SK-N-SH treated with all-trans-retinoic acid at 6 μM for 48 hours (cell line): ENCODE measurements around the gene USP6NL.

Experiments used
- ATAC-seq: fragments of 200-7000 bp; cut with Tn5 transposase; 3 replicates; pipeline ENCODE4 v1.9.1; 2020; ENCODE audit warnings: mild to moderate bottlenecking, moderate library complexity
- BACH2 ChIP-seq: fragments of 250-450 bp; sonication (Bioruptor Pico); IDR thresholded peaks from 2 replicates; pipeline ENCODE4 v1.9.0; 2021; ENCODE audit warnings: mild to moderate bottlenecking, borderline replicate concordance
- CREB5 ChIP-seq: fragments of 250-450 bp; sonication (Bioruptor Pico); IDR thresholded peaks from 2 replicates; pipeline ENCODE4 v1.5.1; 2020; ENCODE audit warnings: low read depth, mild to moderate bottlenecking, moderate library complexity
- CSDC2 ChIP-seq: fragments of 250-450 bp; sonication (Bioruptor Pico); IDR thresholded peaks from 2 replicates; pipeline ENCODE4 v1.5.0; 2020; ENCODE audit warnings: mild to moderate bottlenecking, moderate library complexity
- CSRNP3 ChIP-seq: fragments of 250-450 bp; sonication (Bioruptor Pico); IDR thresholded peaks from 2 replicates; pipeline ENCODE4 v1.5.1; 2021; ENCODE audit warnings: mild to moderate bottlenecking, moderate library complexity
- ESRRG ChIP-seq: fragments of 250-450 bp; sonication (Bioruptor Pico); IDR thresholded peaks from 2 replicates; pipeline ENCODE4 v1.6.1; 2021; ENCODE audit warnings: mild to moderate bottlenecking
- GLIS3 ChIP-seq: fragments of 250-450 bp; sonication (Bioruptor Pico); IDR thresholded peaks from 2 replicates; pipeline ENCODE4 v1.5.0; 2020; ENCODE audit warnings: mild to moderate bottlenecking, moderate library complexity
- ISL1 ChIP-seq: fragments of 250-450 bp; sonication (Bioruptor Pico); IDR thresholded peaks from 2 replicates; pipeline ENCODE4 v2.1.2; 2022; ENCODE audit warnings: mild to moderate bottlenecking, moderate library complexity
- OSR1 ChIP-seq: fragments of 250-450 bp; sonication (Bioruptor Pico); IDR thresholded peaks from 2 replicates; pipeline ENCODE4 v1.8.0; 2022; ENCODE audit warnings: moderate library complexity, mild to moderate bottlenecking, inconsistent platforms
- PATZ1 ChIP-seq: fragments of 250-450 bp; sonication (Bioruptor Pico); IDR thresholded peaks from 2 replicates; pipeline ENCODE4 v1.8.0; 2020; ENCODE audit warnings: mild to moderate bottlenecking, moderate library complexity, borderline replicate concordance
- POU6F1 ChIP-seq: fragments of 250-450 bp; sonication (Bioruptor Pico); IDR thresholded peaks from 2 replicates; pipeline ENCODE4 v1.8.0; 2021; ENCODE audit warnings: low read depth, mild to moderate bottlenecking, moderate library complexity, borderline replicate concordance
- PPARA ChIP-seq: fragments of 250-450 bp; sonication (Bioruptor Pico); IDR thresholded peaks from 2 replicates; pipeline ENCODE4 v1.5.0; 2020; ENCODE audit warnings: mild to moderate bottlenecking, borderline replicate concordance
- RARB ChIP-seq: fragments of 250-450 bp; sonication (Bioruptor Pico); IDR thresholded peaks from 2 replicates; pipeline ENCODE4 v1.8.0; 2021; ENCODE audit warnings: mild to moderate bottlenecking, moderate library complexity
- TCF4 ChIP-seq: fragments of 250-450 bp; sonication (Bioruptor Pico); IDR thresholded peaks from 2 replicates; pipeline ENCODE4 v1.8.0; 2021; ENCODE audit warnings: mild to moderate bottlenecking, moderate library complexity, borderline replicate concordance
- TOX ChIP-seq: fragments of 250-450 bp; sonication (Bioruptor Pico); IDR thresholded peaks from 2 replicates; pipeline ENCODE4 v1.8.0; 2021; ENCODE audit warnings: mild to moderate bottlenecking, moderate library complexity, borderline replicate concordance
- TSHZ2 ChIP-seq: fragments of 250-450 bp; sonication (Bioruptor Pico); IDR thresholded peaks from 2 replicates; pipeline ENCODE4 v1.5.0; 2020; ENCODE audit warnings: mild to moderate bottlenecking, moderate library complexity
- ZC3H10 ChIP-seq: fragments of 250-450 bp; sonication (Bioruptor Pico); IDR thresholded peaks from 2 replicates; pipeline ENCODE4 v1.5.1; 2021; ENCODE audit warnings: mild to moderate bottlenecking, moderate library complexity
- ZFP3 ChIP-seq: fragments of 250-450 bp; sonication (Bioruptor Pico); IDR thresholded peaks from 2 replicates; pipeline ENCODE4 v1.5.0; 2020; ENCODE audit warnings: mild to moderate bottlenecking, moderate library complexity
- ZFP30 ChIP-seq: fragments of 450-650 bp; formaldehyde crosslinking; IDR thresholded peaks from 2 replicates; pipeline ENCODE4 v1.5.0; 2022; ENCODE audit warnings: mild to moderate bottlenecking, moderate library complexity
- ZNF565 ChIP-seq: fragments of 450-650 bp; formaldehyde crosslinking; conservative IDR thresholded peaks from 2 replicates; pipeline ENCODE4 v1.5.0; 2020; ENCODE audit warnings: low read depth, mild to moderate bottlenecking, moderate library complexity
- ZNF70 ChIP-seq: fragments of 450-650 bp; formaldehyde crosslinking; IDR thresholded peaks from 2 replicates; pipeline ENCODE4 v1.5.0; 2020; ENCODE audit warnings: mild to moderate bottlenecking, moderate library complexity
- ZNF8 ChIP-seq: fragments of 450-650 bp; formaldehyde crosslinking; IDR thresholded peaks from 2 replicates; pipeline ENCODE4 v1.5.0; 2020; ENCODE audit warnings: mild to moderate bottlenecking, moderate library complexity

Gene USP6NL

GRCh38 chr10:11442001-11442773 is 169.3 kb downstream of the USP6NL start:
- ATAC-seq: no peak
- TF ChIP-seq POU6F1 (no peak), BACH2 (no peak), GLIS3 (CRISPR knock-in tag) (no peak), ZC3H10 (no peak), OSR1 (CRISPR knock-in tag) (no peak), ZNF565 (CRISPR knock-in tag) (no peak), ZNF8 (CRISPR knock-in tag) (no peak), RARB (CRISPR knock-in tag) (no peak), TOX (no peak), TSHZ2 (CRISPR knock-in tag) (no peak), ZFP30 (CRISPR knock-in tag) (no peak), ZNF70 (CRISPR knock-in tag) (no peak), CREB5 (CRISPR knock-in tag) (no peak)
- TF ChIP-seq, all 23 proteins: peak for 0

- no peak for ATAC-seq
- TF ChIP-seq CREB5 (CRISPR knock-in tag): no peak
- no peak for TF ChIP-seq TOX
- TF ChIP-seq TCF4 (CRISPR knock-in tag): no peak
Measured at GRCh38 chr10:11441151-11441535, 170.3 kb downstream of the USP6NL start.

GRCh38 chr10:11440250-11441150 is 170.9 kb downstream of the USP6NL start:
- TF ChIP-seq GLIS3 (CRISPR knock-in tag) (no peak), CSDC2 (CRISPR knock-in tag) (no peak), CREB5 (CRISPR knock-in tag) (no peak), POU6F1 (no peak), ESRRG (CRISPR knock-in tag) (no peak), ZFP3 (no peak), PATZ1 (CRISPR knock-in tag) (no peak), ZC3H10 (no peak), ZNF70 (CRISPR knock-in tag) (no peak), CSRNP3 (no peak), ISL1 (no peak), OSR1 (CRISPR knock-in tag) (no peak), PPARA (CRISPR knock-in tag) (no peak), ZNF8 (CRISPR knock-in tag) (no peak)
- ATAC-seq: no peak
